Transverse colon (tissue), 4 donors: ENCODE results near the gene ARTN. TPM values are rescaled to one million over a fixed set of nuclear protein-coding genes. Genes with fewer than 3 reads are reported as not detected.

Experiments
- DNase-seq: peaks from one replicate; pipeline ENCODE4 v3.0.0-alpha.2; 2019
- H3K27ac ChIP-seq, 4 donors: fragments of 200-600 bp; sonication (generic); 2 replicates each; pipeline ENCODE4 v1.5.1; 2016 to 2018; ENCODE audit warnings: inconsistent platforms in 4 of 4
- H3K27me3 ChIP-seq: fragments of 200-600 bp; sonication (generic); 2 replicates; pipeline ENCODE4 v1.5.1; 2017; ENCODE audit warnings: inconsistent platforms
- H3K36me3 ChIP-seq, 4 donors: fragments of 200-600 bp; sonication (generic); 2 replicates each; pipeline ENCODE4 v1.5.1; 2017 to 2019; ENCODE audit warnings: inconsistent platforms in 4 of 4
- H3K4me1 ChIP-seq, 4 donors: fragments of 200-600 bp; sonication (generic); 2 replicates each; pipeline ENCODE4 v1.5.1; 2017 to 2020; ENCODE audit warnings: inconsistent platforms in 4 of 4
- H3K4me3 ChIP-seq, 4 donors: fragments of 200-600 bp; sonication (generic); 1 replicate in 1 of 4; 2 replicates in 3 of 4; pipeline versions ENCODE4 v1.5.1 to v1.6.1; 2017 to 2019; ENCODE audit warnings: inconsistent platforms in 4 of 4
- H3K9me3 ChIP-seq, 2 donors: fragments of 200-600 bp; sonication (generic); 2 replicates each; pipeline ENCODE4 v1.5.1; 2017 to 2019; ENCODE audit warnings: inconsistent platforms in 2 of 2
- EP300 ChIP-seq: sonication (generic); formaldehyde crosslinking; IDR thresholded peaks from one replicate; pipeline ENCODE4 v1.6.1; 2017; ENCODE audit warnings: antibody characterized with exemption, low read depth
- POLR2A ChIP-seq: fragments of 450-650 bp; IDR thresholded peaks from one replicate; pipeline ENCODE4 v1.6.1; 2016; ENCODE audit warnings: antibody characterized with exemption, mild to moderate bottlenecking, moderate library complexity
- POLR2AphosphoS5 ChIP-seq, 3 donors: sonication (generic); formaldehyde crosslinking; IDR thresholded peaks; one replicate each; pipeline ENCODE4 v1.6.1; 2016; ENCODE audit warnings: antibody characterized with exemption in 3 of 3
- WGBS, 2 donors: methylation state at CpG; one replicate each; pipeline ENCODE4 v1.1.5; 2018; ENCODE audit warnings: low coverage in 1 of 2; 5-methylcytosine and 5-hydroxymethylcytosine counted together
- in situ Hi-C, 4 donors: fragments of 200-750 bp; cut with MboI; loops; one replicate each; pipeline versions ENCODE4 v1.15.0 to v1.15.1; 2017; ENCODE audit warnings: low sequenced_read_pairs in 3 of 4, low pct_ligation_motif_present in 1 of 4, low pct_unique_long_range_greater_than_20kb in 1 of 4
- intact Hi-C: fragments of 100-400 bp; cut with DNase I; formaldehyde crosslinking; loops from one replicate; pipeline ENCODE4 v1.15.1; 2023; ENCODE audit warnings: low total_unique reads
- total RNA-seq, 4 donors: library from RNA; depleted of rRNA; stranded (reverse); fragments of >200 nt; gene quantifications; one replicate each; pipeline ENCODE4 v1.1.0, GENCODE V29; 2016
- TF ChIP-seq, protein P1 (sequence below), 5 experiments: fragments of 200-600 bp in 3 of 5; fragments of 450-650 bp in 2 of 5; sonication (generic) in 3 of 5; IDR thresholded peaks; 1 replicate in 2 of 5; 2 replicates in 3 of 5; pipeline ENCODE4 v1.5.1; 2016 to 2017; ENCODE audit warnings: antibody characterized with exemption in 5 of 5, inconsistent platforms in 3 of 5, mild to moderate bottlenecking in 2 of 5, moderate library complexity in 1 of 5

Gene ARTN
- total RNA-seq, 4 donors from 2014 or later = 0.96 to 17.5 (median 1.9) TPM

DNA sequence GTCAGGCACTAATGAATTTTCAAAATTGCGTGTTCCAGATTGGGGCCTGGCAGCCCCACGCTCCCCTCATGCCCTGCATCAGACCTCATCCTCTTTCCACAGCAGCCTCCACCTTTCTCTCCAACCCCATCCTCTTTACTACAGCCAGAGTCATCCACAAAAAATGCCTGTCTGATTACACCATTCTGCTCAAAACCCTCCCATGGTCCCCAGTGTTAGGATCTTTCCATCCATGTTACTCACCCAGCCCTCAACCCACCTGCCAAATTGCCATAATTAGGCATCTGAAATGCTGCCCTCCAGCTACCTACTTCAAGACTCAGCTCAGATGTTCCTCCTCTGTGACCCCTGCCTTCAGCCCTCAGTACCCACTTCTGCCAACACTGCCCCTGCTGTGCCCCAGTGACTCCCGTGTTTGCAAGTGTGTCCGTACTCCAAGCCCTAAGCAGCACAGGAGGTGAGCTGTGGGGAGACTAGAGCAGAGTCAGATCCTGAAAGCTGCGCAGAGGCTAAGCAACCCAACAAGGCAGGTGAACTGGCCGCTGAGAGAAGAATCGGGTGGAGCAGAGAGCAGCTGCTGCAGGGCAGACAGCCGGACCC lies 715 bp upstream of the ARTN start:
- in situ Hi-C loops = loop anchor here (5.0 to 25.0 kb wide), 5 partner anchors 158 to 396 kb away; partner anchors contain the start of gene PTPRF (in 1 of the 4)
- Histone ChIP-seq H3K36me3 (no peaks in the 10 kb centered on the region), H3K27me3 (peaks cover 13% of the 10 kb centered on the region), H3K4me3 (peak overlapping the region in 3 of 4 donors; percentile 24 to 44 (median 26)), H3K4me1 (peaks cover 19 to 39% (median 32%) of the 10 kb centered on the region in 4 donors), H3K9me3 (no peaks in the 10 kb centered on the region), H3K27ac (peak overlapping the region in 1 of 4 donors; percentile 8)
- intact Hi-C loops = loop anchor here (2.0 kb wide), 1 partner anchor 168 kb away; no protein-coding TSS in a partner anchor
- no peak for TF ChIP-seq POLR2A
- TF ChIP-seq, protein P1, sequence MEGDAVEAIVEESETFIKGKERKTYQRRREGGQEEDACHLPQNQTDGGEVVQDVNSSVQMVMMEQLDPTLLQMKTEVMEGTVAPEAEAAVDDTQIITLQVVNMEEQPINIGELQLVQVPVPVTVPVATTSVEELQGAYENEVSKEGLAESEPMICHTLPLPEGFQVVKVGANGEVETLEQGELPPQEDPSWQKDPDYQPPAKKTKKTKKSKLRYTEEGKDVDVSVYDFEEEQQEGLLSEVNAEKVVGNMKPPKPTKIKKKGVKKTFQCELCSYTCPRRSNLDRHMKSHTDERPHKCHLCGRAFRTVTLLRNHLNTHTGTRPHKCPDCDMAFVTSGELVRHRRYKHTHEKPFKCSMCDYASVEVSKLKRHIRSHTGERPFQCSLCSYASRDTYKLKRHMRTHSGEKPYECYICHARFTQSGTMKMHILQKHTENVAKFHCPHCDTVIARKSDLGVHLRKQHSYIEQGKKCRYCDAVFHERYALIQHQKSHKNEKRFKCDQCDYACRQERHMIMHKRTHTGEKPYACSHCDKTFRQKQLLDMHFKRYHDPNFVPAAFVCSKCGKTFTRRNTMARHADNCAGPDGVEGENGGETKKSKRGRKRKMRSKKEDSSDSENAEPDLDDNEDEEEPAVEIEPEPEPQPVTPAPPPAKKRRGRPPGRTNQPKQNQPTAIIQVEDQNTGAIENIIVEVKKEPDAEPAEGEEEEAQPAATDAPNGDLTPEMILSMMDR (IDR thresholded peaks at IDR 0.05) = no peak
- no peak for TF ChIP-seq EP300
- no peak for TF ChIP-seq POLR2AphosphoS5 (IDR thresholded peaks at IDR 0.05)
- no peak for DNase-seq
- 37 to 100% methylated on average over 2 to 8 of the region's 8 CpGs for WGBS, 2 donors

DNA sequence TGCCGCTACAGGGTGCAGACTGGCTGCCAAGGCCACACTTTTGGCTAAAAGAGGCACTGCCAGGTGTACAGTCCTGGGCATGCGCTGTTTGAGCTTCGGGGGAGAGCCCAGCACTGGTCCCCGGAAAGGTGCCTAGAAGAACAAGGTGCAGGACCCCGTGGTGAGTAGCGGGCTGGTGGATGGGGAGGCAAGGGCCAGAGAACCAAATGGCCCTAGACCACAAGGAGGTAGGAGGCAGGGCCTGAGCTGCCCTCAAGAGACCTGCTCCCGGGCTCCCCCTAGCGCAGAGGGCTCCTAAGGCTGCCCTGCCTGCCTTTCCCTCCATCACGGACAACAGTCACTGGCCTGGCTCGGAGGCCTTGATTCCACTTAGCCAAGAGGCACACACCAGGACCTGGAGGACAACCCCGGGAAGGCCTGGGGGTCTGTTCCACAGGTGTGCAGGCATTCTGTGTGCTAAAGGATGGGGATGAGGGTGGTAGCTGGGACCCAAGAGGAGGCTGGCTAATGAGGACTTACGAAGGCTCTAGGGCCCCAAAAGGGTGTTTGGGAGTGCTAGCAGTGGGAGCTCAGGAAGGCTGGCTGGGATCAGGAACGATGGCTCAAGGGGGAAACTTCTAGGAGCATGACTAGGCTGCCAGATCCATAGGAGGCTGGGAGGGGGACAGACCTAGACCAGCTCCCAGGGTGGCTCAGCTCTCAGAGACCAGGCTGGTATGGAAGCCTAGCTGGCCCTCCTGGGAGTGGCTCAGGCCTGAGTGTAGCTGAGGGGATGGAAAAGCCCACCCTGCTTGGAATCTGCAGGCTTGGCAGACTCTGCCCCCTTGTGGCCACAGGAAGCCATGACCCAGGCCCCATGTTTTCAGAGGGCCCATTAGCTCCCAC lies 742 bp downstream of the ARTN start:
- intact Hi-C loops = no loop called here
- H3K9me3 ChIP-seq = no peaks in the 10 kb centered on the region
- in situ Hi-C loops = loop anchor here (5.0 to 25.0 kb wide), 5 partner anchors 160 to 397 kb away; partner anchors contain the start of gene PTPRF (in 1 of the 4)
- 27% methylated on average over 13 of the region's 13 CpGs; no CpG with 5 or more reads in 1 of the 2 donors for whole genome bisulfite sequencing, 2 donors
- TF ChIP-seq EP300 = no peak
- TF ChIP-seq, protein P1 (IDR thresholded peaks at IDR 0.05) = peak; percentile 85 to 92 (median 88)
- no peaks in the 10 kb centered on the region for H3K36me3 ChIP-seq
- peaks cover 13% of the 10 kb centered on the region for H3K27me3 ChIP-seq
- DNase-seq = peak; percentile 82
- peaks cover 19 to 39% (median 32%) of the 10 kb centered on the region in 4 donors for H3K4me1 ChIP-seq
- peak overlapping the region in 2 of 4 donors; percentile 80 to 84 for H3K27ac ChIP-seq
- H3K4me3 ChIP-seq = peak overlapping the region in 2 of 4 donors; percentile 24 to 26

DNA sequence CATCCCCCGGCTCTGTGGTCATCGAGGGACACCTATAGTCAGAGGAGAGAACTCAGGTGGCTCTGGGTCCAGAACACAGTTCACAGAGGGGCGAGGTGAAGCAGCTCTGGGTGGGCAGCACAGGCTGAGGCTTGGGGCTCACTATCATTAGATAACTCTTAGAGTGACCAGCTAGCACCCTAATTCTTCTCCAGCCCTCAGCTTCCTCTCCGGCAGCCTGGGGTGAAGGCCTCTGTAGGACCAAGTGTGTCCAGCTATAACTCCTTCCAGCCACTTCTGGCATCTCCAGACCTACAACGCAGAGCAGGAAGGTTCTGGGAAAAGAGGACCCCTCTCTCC lies 1.4 kb downstream of the ARTN start:
- intact Hi-C loops = no loop called here
- DNase-seq = no peak
- 48% methylated on average over 5 of the region's 5 CpGs; no CpG with 5 or more reads in 1 of the 2 donors for WGBS, 2 donors
- peak overlapping the region in 3 of 4 donors; percentile 80 to 84 (median 80) for H3K27ac ChIP-seq
- H3K4me1 ChIP-seq = peaks cover 19 to 39% (median 32%) of the 10 kb centered on the region in 4 donors
- H3K9me3 ChIP-seq = no peaks in the 10 kb centered on the region
- no peak for TF ChIP-seq POLR2AphosphoS5 (IDR thresholded peaks at IDR 0.05)
- TF ChIP-seq, protein P1 (IDR thresholded peaks at IDR 0.05) = no peak
- no peak for TF ChIP-seq POLR2A
- no peak for TF ChIP-seq EP300
- no peak overlapping the region for H3K4me3 ChIP-seq
- H3K27me3 ChIP-seq = peaks cover 13% of the 10 kb centered on the region
- H3K36me3 ChIP-seq = no peaks in the 10 kb centered on the region
- in situ Hi-C loops = loop anchor here (5.0 to 25.0 kb wide), 5 partner anchors 160 to 398 kb away; partner anchors contain the start of gene PTPRF (in 1 of the 4)
